MCF 10A (cell line): ENCODE measurements around the gene KIF2C. TPM values are rescaled to one million over a fixed set of nuclear protein-coding genes. Genes with fewer than 3 reads are reported as not detected.
"Not testable (repeated sequence)": the region's sequence is repeated elsewhere in the genome, so short reads cannot be mapped to it uniquely, and the experiment has no call there.

ENCODE experiments used
- BruUV-seq: library from RNA; stranded (reverse); fragments of 400-500 nt; replicated peaks from 2 replicates; lab custom pipeline; 2021; lab: Mats Ljungman, UMichigan
- CTCF ChIA-PET: fragments of 300-600 bp; sonication (Branson Sonifier 250); formaldehyde crosslinking; extraction: SDS; loops from one replicate; lab custom pipeline; 2021; ENCODE audit warnings: antibody characterized with exemption, inconsistent platforms; lab: Yijun Ruan, JAX
- POLR2A ChIA-PET: fragments of 300-600, 350-650 bp; sonication (Branson Sonifier 250); formaldehyde crosslinking; extraction: SDS; loops from one replicate; lab custom pipeline; 2020; ENCODE audit warnings: antibody characterized with exemption, inconsistent platforms; lab: Yijun Ruan, JAX
- DNase-seq: peaks from one replicate; pipeline ENCODE4 v3.0.0-alpha.2; 2018; ENCODE audit not compliant: unreplicated experiment
- H3K27ac Mint-ChIP-seq: one replicate; pipeline ENCODE4 v1.8.0; 2022; ENCODE audit warnings: mild to moderate bottlenecking, low read depth, mixed read lengths; ENCODE audit not compliant: unreplicated experiment
- H3K27me3 Mint-ChIP-seq: one replicate; pipeline ENCODE4 v1.8.0; 2022; ENCODE audit warnings: mixed read lengths; ENCODE audit not compliant: insufficient read depth, unreplicated experiment
- H3K36me3 Mint-ChIP-seq: one replicate; pipeline ENCODE4 v1.8.0; 2022; ENCODE audit warnings: mild to moderate bottlenecking, moderate library complexity, mixed read lengths; ENCODE audit not compliant: insufficient read depth, unreplicated experiment
- H3K4me1 Mint-ChIP-seq: one replicate; pipeline ENCODE4 v1.8.0; 2022; ENCODE audit warnings: mixed read lengths; ENCODE audit not compliant: insufficient read depth, unreplicated experiment
- H3K4me3 Mint-ChIP-seq: one replicate; pipeline ENCODE4 v1.8.0; 2022; ENCODE audit warnings: mild to moderate bottlenecking, moderate library complexity, mixed read lengths; ENCODE audit not compliant: unreplicated experiment
- H3K9me3 Mint-ChIP-seq: one replicate; pipeline ENCODE4 v1.8.0; 2022; ENCODE audit warnings: mixed read lengths; ENCODE audit not compliant: unreplicated experiment
- intact Hi-C: fragments of 100-400 bp; cut with micrococcal nuclease; formaldehyde crosslinking; loops from 2 replicates; pipeline ENCODE4 v1.14.1; 2022
- total RNA-seq: library from RNA; stranded (reverse); gene quantifications from 2 replicates; pipeline ENCODE4 v1.2.3, GENCODE V29; 2022
- TF ChIP-seq, protein P1 (sequence below): fragments of 200-600 bp; IDR thresholded peaks from one replicate; pipeline ENCODE4 v1.8.0; 2022; ENCODE audit warnings: antibody characterized with exemption, mild to moderate bottlenecking; ENCODE audit not compliant: unreplicated experiment

Gene KIF2C
- total RNA-seq, 1 experiment from 2014 or later: 25.1 TPM

DNA sequence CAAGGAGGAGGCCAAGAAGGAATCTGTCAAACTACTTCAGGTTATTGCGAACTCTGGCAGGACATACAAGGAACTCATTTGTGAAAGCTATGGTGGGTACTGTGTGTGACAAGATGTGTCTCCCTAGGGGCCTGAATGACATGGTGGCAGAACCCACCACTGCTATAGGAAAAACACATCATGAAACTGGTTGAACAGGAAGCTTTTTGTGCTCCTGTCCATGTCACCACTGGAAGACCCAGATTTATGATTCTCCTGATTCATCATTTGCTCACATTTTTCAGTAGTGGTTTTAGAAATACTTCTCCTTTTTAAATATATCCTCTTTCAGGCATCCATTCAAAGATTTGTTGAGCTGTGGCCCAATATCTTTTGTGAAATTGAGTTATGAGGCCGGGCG lies 41.5 kb upstream of the KIF2C start:
- ChIA-PET CTCF (interaction anchor here (0.5 kb wide), 1 partner anchor 15 kb away, joined by 4 read pairs; no protein-coding TSS in a partner anchor), POLR2A (interaction anchor here (0.7 kb wide), 1 partner anchor 343 kb away, joined by 3 read pairs; no protein-coding TSS in a partner anchor)
- Mint-ChIP-seq H3K36me3 (no peaks in the 10 kb centered on the region), H3K4me3 (no peak overlapping the region), H3K9me3 (no peaks in the 10 kb centered on the region), H3K4me1 (peaks cover 12% of the 10 kb centered on the region), H3K27me3 (no peaks in the 10 kb centered on the region), H3K27ac (no peak overlapping the region)
- TF ChIP-seq, protein P1, sequence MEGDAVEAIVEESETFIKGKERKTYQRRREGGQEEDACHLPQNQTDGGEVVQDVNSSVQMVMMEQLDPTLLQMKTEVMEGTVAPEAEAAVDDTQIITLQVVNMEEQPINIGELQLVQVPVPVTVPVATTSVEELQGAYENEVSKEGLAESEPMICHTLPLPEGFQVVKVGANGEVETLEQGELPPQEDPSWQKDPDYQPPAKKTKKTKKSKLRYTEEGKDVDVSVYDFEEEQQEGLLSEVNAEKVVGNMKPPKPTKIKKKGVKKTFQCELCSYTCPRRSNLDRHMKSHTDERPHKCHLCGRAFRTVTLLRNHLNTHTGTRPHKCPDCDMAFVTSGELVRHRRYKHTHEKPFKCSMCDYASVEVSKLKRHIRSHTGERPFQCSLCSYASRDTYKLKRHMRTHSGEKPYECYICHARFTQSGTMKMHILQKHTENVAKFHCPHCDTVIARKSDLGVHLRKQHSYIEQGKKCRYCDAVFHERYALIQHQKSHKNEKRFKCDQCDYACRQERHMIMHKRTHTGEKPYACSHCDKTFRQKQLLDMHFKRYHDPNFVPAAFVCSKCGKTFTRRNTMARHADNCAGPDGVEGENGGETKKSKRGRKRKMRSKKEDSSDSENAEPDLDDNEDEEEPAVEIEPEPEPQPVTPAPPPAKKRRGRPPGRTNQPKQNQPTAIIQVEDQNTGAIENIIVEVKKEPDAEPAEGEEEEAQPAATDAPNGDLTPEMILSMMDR: no peak
- no TSS peak for BruUV-seq
- no peak for DNase-seq
- intact Hi-C loops: no loop called here

DNA sequence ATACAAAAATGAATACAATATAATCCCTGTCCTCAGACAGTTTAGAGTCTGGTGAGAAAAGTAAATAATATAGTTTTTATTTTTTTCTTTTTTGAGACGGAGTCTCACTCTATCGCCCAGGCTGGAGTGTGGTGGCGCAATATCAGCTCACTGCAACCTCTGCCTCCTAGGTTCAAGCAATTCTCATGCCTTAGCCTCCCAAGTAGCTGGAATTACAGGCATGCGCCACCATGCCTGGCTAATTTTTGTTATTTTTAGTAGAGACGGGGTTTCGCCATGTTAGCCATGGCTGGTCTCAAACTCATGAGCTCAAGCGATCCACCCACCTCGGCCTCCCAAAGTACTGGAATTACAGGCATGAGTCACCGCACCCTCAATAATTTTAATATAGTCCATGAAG lies 40.3 kb upstream of the KIF2C start:
- DNase-seq, intact Hi-C loops, H3K27ac Mint-ChIP-seq, H3K9me3 Mint-ChIP-seq, BruUV-seq, H3K4me3 Mint-ChIP-seq, H3K27me3 Mint-ChIP-seq, H3K36me3 Mint-ChIP-seq, H3K4me1 Mint-ChIP-seq, POLR2A ChIA-PET: not testable (repeated sequence)
- CTCF ChIA-PET: interaction anchor here (0.6 kb wide), 1 partner anchor 781 kb away, joined by 5 read pairs; no protein-coding TSS in a partner anchor

- no peaks in the 10 kb centered on the region for H3K36me3 Mint-ChIP-seq
- H3K9me3 Mint-ChIP-seq: no peaks in the 10 kb centered on the region
- H3K4me1 Mint-ChIP-seq: peaks cover 6% of the 10 kb centered on the region
- no peaks in the 10 kb centered on the region for H3K27me3 Mint-ChIP-seq
- no peak overlapping the region for H3K27ac Mint-ChIP-seq
- TF ChIP-seq, protein P1: no peak
- ChIA-PET POLR2A (interaction anchor here (0.7 to 1.2 kb wide), 2 partner anchors 26 to 65 kb away, joined by 3 read pairs; partner anchors contain the start of genes ARMH1 and TMEM53), CTCF (interaction anchor here (0.7 kb wide), 1 partner anchor 543 kb away, joined by 4 read pairs; no protein-coding TSS in a partner anchor)
- DNase-seq: no peak
- intact Hi-C loops: no loop called here
- no TSS peak for BruUV-seq
- H3K4me3 Mint-ChIP-seq: no peak overlapping the region
Measured at GRCh38 chr1:44700573-44700972, 39.1 kb upstream of the KIF2C start.

- BruUV-seq: no TSS peak
- Mint-ChIP-seq H3K9me3 (no peaks in the 10 kb centered on the region), H3K27me3 (no peaks in the 10 kb centered on the region), H3K4me3 (no peak overlapping the region), H3K27ac (no peak overlapping the region), H3K4me1 (peaks cover 6% of the 10 kb centered on the region), H3K36me3 (no peaks in the 10 kb centered on the region)
- CTCF ChIA-PET: interaction anchor here (0.7 kb wide), 1 partner anchor 935 kb away, joined by 6 read pairs; no protein-coding TSS in a partner anchor
- TF ChIP-seq, protein P1: no peak
- DNase-seq: no peak
- POLR2A ChIA-PET: interaction anchor here (0.7 to 1.2 kb wide), 2 partner anchors 26 to 66 kb away, joined by 3 read pairs; partner anchors contain the start of genes ARMH1 and TMEM53
- intact Hi-C loops: no loop called here
Measured at GRCh38 chr1:44701141-44701573, 38.5 kb upstream of the KIF2C start.
